AG08396 (cell line): ENCODE results near the gene PREX1.

Experiments
- DNase-seq: peaks from one replicate; pipeline ENCODE4 v3.0.0; 2012; ENCODE audit warnings: low spot score, mixed read lengths

Gene PREX1

GRCh38 chr20:48751871-48752270 lies 75.9 kb downstream of the PREX1 start:
- DNase-seq, result no peak

GRCh38 chr20:48750941-48751635 lies 76.7 kb downstream of the PREX1 start:
- no peak for DNase-seq

- no peak for DNase-seq
Measured at GRCh38 chr20:48750376-48750775, 77.4 kb downstream of the PREX1 start.

- no peak for DNase-seq
Measured at GRCh38 chr20:48749437-48749836, 78.4 kb downstream of the PREX1 start.

GRCh38 chr20:48748556-48748955 lies 79.2 kb downstream of the PREX1 start:
- no peak for DNase-seq

GRCh38 chr20:48747840-48748414 lies 79.9 kb downstream of the PREX1 start:
- no peak for DNase-seq

- DNase-seq, result no peak
Measured at GRCh38 chr20:48745330-48745729, 82.5 kb downstream of the PREX1 start.

GRCh38 chr20:48744515-48744914 lies 83.3 kb downstream of the PREX1 start:
- no peak for DNase-seq

- DNase-seq, result no peak
Measured at GRCh38 chr20:48743807-48744206, 84.0 kb downstream of the PREX1 start.

GRCh38 chr20:48742912-48743680 lies 84.7 kb downstream of the PREX1 start:
- no peak for DNase-seq

GRCh38 chr20:48742233-48742632 lies 85.6 kb downstream of the PREX1 start:
- no peak for DNase-seq

- DNase-seq, result no peak
Measured at GRCh38 chr20:48741669-48742068, 86.1 kb downstream of the PREX1 start.

GRCh38 chr20:48740712-48741111 lies 87.1 kb downstream of the PREX1 start:
- DNase-seq, result no peak

GRCh38 chr20:48740292-48740649 lies 87.5 kb downstream of the PREX1 start:
- no peak for DNase-seq

- DNase-seq, result no peak
Measured at GRCh38 chr20:48739395-48740291, 88.2 kb downstream of the PREX1 start.

- no peak for DNase-seq
Measured at GRCh38 chr20:48738399-48739304, 89.1 kb downstream of the PREX1 start.

- DNase-seq, result no peak
Measured at GRCh38 chr20:48738094-48738398, 89.8 kb downstream of the PREX1 start.

GRCh38 chr20:48737434-48738093 lies 90.2 kb downstream of the PREX1 start:
- DNase-seq, result no peak

GRCh38 chr20:48736636-48737035 lies 91.2 kb downstream of the PREX1 start:
- DNase-seq, result no peak

- DNase-seq, result no peak
Measured at GRCh38 chr20:48736231-48736630, 91.6 kb downstream of the PREX1 start.

- DNase-seq, result no peak
Measured at GRCh38 chr20:48735112-48735511, 92.7 kb downstream of the PREX1 start.
